Stimulated activated CD4-positive, alpha-beta T cell treated with anti-CD3 and anti-CD28 coated beads, Interleukin-1b, Interleukin-23, amount 100 ng/mL, for 4 hours (primary cell): ENCODE results near the gene HNRNPF.
"Not testable (repeated sequence)": the region's sequence is repeated elsewhere in the genome, so short reads cannot be mapped to it uniquely, and the experiment has no call there.

ENCODE experiments used
- DNase-seq, 2 donors: peaks; one replicate each; pipeline ENCODE4 v3.0.0-alpha.2; 2020; ENCODE audit warnings: low read depth in 2 of 2

Gene HNRNPF

GRCh38 chr10:43396928-43397624 is 11.9 kb downstream of the HNRNPF start:
- peak; percentile 39 to 65 for DNase-seq

- DNase-seq = peak; percentile 52 to 71
These were observed 12.7 kb downstream of the HNRNPF start for GRCh38 chr10:43396061-43396927.

- no peak for DNase-seq
These were observed 13.4 kb downstream of the HNRNPF start for GRCh38 chr10:43395571-43396060.

- DNase-seq = no peak
These were observed 14.1 kb downstream of the HNRNPF start for GRCh38 chr10:43394868-43395267.

- no peak for DNase-seq
These were observed 15.2 kb downstream of the HNRNPF start for GRCh38 chr10:43393606-43394360.

GRCh38 chr10:43393186-43393585 is 15.8 kb downstream of the HNRNPF start:
- not testable (repeated sequence) for DNase-seq

GRCh38 chr10:43392748-43393147 is 16.2 kb downstream of the HNRNPF start:
- no peak for DNase-seq

GRCh38 chr10:43391496-43391895 is 17.5 kb downstream of the HNRNPF start:
- no peak for DNase-seq

GRCh38 chr10:43390759-43391158 is 18.2 kb downstream of the HNRNPF start:
- DNase-seq = no peak

- DNase-seq = no peak
These were observed 18.7 kb downstream of the HNRNPF start for GRCh38 chr10:43390333-43390732.

GRCh38 chr10:43389867-43390266 is 19.1 kb downstream of the HNRNPF start:
- no peak for DNase-seq

- DNase-seq = no peak
These were observed 21.3 kb downstream of the HNRNPF start for GRCh38 chr10:43387678-43388032.

GRCh38 chr10:43386981-43387677 is 21.9 kb downstream of the HNRNPF start:
- DNase-seq = no peak

- no peak for DNase-seq
These were observed 22.4 kb downstream of the HNRNPF start for GRCh38 chr10:43386549-43386948.

GRCh38 chr10:43385412-43386004 is 23.5 kb downstream of the HNRNPF start:
- no peak for DNase-seq

- no peak for DNase-seq
These were observed 24.4 kb downstream of the HNRNPF start for GRCh38 chr10:43384252-43385221.

- DNase-seq = no peak
These were observed 25.6 kb downstream of the HNRNPF start for GRCh38 chr10:43383204-43383971.

- no peak for DNase-seq
These were observed 28.3 kb downstream of the HNRNPF start for GRCh38 chr10:43380610-43381222.

GRCh38 chr10:43377424-43377883 is 31.5 kb downstream of the HNRNPF start:
- DNase-seq = no peak
